Fibroblast of villous mesenchyme (primary cell): ENCODE measurements around the gene BATF2. TPM values are rescaled to one million over a fixed set of nuclear protein-coding genes. Genes with fewer than 3 reads are reported as not detected.
"Not testable (repeated sequence)": the region's sequence is repeated elsewhere in the genome, so short reads cannot be mapped to it uniquely, and the experiment has no call there.

Experiments
- DNase-seq: peaks from one replicate; pipeline ENCODE4 v3.0.0-alpha.2; 2010; ENCODE audit warnings: low read depth
- H3K4me3 ChIP-seq: 2 replicates; pipeline ENCODE4 v1.5.1; 2011; ENCODE audit warnings: low read depth, mild to moderate bottlenecking, low read length
- total RNA-seq: library from RNA; depleted of rRNA; stranded (reverse); fragments of >200 nt; gene quantifications from 2 replicates; pipeline ENCODE4 v1.2.3, GENCODE V29; 2012
- TF ChIP-seq, protein P1 (sequence below): IDR thresholded peaks from 2 replicates; pipeline ENCODE4 v1.5.1; 2012; ENCODE audit warnings: low read depth, mild to moderate bottlenecking, low read length; ENCODE audit not compliant: insufficient read depth

Gene BATF2
- total RNA-seq, 1 donor = 0.86 TPM

DNA sequence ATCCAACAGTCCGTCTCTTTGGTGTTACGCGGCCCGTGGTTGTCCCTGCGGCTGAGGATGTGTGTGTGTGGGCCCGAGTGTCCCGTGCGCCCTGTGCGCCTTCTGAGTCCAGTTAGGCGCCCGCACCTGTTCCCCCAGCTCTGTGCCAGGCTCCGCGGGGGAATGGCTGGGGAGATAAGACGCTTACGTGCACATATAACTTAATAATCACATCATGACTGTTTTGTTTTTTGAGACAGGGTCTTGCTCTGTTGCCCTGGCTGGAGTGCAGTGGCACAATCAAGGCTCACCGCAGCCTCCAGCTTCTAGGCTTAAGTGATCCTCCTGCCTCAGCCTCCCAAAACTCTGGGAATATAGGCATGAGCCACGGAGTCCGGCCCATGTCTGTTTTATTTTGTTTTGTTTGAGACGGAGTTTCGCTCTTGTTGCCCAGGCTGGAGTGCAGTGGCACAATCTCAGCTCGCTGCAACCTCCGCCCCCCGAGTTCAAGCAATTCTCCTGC lies 18.0 kb upstream of the BATF2 start:
- TF ChIP-seq, protein P1, sequence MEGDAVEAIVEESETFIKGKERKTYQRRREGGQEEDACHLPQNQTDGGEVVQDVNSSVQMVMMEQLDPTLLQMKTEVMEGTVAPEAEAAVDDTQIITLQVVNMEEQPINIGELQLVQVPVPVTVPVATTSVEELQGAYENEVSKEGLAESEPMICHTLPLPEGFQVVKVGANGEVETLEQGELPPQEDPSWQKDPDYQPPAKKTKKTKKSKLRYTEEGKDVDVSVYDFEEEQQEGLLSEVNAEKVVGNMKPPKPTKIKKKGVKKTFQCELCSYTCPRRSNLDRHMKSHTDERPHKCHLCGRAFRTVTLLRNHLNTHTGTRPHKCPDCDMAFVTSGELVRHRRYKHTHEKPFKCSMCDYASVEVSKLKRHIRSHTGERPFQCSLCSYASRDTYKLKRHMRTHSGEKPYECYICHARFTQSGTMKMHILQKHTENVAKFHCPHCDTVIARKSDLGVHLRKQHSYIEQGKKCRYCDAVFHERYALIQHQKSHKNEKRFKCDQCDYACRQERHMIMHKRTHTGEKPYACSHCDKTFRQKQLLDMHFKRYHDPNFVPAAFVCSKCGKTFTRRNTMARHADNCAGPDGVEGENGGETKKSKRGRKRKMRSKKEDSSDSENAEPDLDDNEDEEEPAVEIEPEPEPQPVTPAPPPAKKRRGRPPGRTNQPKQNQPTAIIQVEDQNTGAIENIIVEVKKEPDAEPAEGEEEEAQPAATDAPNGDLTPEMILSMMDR = no peak
- peak overlapping the region; percentile 89 for H3K4me3 ChIP-seq
- DNase-seq = peak; percentile 31

DNA sequence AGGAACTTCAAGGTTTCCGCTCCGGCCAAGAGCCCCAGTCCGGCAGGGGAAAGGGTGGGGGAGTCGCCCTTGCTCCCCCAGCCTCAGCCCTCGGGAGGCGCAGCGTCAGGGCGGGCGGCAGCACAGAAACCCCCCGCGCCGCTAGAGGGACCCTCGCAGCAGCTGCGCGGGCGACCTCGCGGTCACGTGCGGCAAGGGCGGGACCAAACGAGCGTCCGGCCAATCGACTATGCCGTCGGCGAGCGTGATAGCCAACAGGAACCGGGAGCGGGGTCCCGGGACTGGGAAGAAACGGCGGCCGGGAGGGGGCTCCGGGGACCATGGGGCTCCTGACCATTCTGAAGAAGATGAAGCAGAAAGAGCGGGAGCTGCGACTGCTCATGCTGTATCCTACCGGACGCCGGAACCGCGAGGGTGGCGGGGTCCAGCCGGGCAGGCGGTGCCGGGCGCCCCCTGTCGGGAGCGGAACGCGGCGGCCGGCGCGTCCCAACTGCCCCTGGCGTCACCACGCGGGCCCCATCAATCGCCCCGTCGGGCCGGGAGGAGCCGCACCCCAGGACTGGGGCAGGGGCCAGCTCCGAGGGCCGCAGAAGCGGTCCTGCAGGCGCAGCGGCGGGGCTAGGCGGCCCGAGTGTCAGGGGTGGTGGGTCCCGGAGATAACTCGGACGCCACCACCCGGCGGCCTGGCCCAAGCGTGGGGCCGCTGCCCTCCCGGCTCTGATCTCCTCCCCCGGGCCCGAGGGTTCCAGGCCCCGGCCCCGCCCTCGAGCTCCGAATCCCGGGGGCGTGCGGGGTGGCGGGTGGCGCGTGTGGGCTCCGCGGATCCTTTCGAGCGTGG lies 17.3 kb upstream of the BATF2 start, which contains the start of gene ARL2:
Gene ARL2 (plus strand): TSS at position 273 of the 838 bp plus-strand sequence. CDS start 48 bp downstream, at position 321.
- H3K4me3 ChIP-seq = peak within 1 kb of the TSS; percentile 89
- peak; percentile 89 for DNase-seq
- TF ChIP-seq, protein P1 = peak; percentile 71

DNA sequence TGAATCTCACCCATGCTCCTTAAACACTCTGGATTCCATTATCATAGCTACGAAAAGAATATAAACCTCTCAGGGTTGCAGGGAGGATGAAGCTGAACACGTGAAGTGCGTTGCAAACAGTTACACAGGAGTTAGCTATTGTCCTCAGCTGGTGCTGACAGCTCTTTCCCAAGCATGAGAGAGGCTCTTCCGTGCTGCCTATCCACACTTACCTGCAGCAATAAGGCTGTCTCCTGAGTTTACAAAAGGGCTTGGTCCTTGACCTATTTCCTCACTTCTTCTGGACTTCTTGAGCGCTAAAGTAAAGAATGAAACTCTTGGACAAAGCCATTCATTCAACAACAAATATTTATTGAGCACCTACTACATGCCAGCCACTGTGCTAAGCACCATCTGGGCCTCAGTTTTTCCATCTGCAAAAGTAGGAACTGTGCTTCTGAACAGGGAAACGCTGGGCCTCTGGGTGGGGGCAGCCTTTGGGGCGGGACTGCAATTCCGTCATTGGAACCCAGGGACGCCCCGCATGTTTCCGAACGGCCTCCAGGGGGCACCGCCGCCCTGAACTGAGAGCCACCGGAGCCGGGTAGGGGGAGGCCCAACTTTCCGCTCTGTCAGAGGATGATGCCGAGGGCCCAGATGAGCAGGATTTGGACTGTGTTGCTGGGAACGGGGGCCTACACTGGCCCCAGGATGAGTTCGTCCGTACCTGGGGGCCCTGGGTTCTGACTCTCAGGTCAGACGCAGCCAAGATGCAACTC lies 16.5 kb upstream of the BATF2 start:
- TF ChIP-seq, protein P1 = peak; percentile 74
- H3K4me3 ChIP-seq = peak overlapping the region; percentile 89
- DNase-seq = peak; percentile 85

DNA sequence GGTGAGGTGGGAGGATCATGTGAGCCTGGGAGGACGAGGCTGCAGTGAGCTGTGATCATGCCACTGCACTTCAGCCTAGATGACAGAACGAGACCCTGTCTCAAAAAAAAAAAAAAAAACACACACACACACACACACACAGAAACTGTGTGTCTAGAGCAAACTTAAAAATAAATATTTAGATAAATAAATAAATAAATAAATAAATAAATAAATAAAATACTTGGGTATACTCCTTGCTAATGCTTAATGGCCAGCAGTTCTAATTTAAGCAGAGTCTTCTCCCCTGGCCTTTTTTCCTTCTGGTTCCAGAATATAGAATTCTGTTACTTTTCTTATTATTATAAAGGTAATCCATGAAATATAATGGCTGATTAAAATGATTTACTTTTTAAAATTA lies 12.1 kb upstream of the BATF2 start:
- no peak for DNase-seq
- TF ChIP-seq, protein P1 = no peak
- no peak overlapping the region for H3K4me3 ChIP-seq

GRCh38 chr11:65008016-65008415 lies 11.2 kb upstream of the BATF2 start:
- TF ChIP-seq, protein P1 = no peak
- no peak overlapping the region for H3K4me3 ChIP-seq
- no peak for DNase-seq

DNA sequence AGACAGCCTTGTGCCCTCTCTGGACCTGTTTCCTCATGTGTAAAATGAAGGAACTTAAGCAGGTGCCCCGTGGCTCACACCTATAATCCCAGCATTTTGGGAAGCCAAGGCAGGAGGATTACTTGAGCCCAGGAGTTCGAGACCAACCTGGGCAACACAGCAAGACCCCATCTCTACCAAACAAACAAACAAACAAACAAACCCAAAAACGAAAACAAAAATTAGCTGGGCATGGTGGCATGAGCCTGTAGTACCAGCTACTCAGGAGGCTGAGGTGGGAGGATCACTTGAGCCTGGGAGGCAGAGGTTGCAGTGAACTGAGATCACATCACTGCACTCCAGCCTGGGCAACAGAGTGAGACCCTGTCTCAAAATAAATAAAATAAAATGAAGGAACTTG lies 7.2 kb upstream of the BATF2 start:
- DNase-seq, H3K4me3 ChIP-seq: not testable (repeated sequence)

DNA sequence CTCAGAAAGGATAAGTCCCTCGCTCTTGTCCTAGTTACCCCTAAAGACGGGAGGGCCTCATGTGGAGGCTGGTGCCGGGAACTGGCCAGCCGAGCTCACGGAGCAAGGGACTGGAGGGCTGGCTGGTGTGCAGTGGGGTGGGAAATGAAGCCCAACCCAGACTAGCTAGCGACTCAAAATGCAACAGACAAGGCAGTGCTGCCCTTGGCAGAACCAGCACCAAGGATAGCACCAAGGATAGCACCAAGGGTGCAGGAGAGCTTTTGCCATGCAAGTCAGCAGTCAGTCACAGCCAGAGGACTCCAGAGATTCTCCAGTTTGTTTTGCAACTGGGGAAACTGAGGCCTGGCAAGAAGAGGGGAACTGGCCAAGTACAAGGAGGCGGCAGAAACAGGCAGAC lies 6.5 kb upstream of the BATF2 start:
- TF ChIP-seq, protein P1 = no peak
- H3K4me3 ChIP-seq = no peak overlapping the region
- DNase-seq = peak; percentile 31
